ENCODE results near the gene NRM. TPM values are rescaled to one million over a fixed set of nuclear protein-coding genes. Genes with fewer than 3 reads are reported as not detected.
"Not testable (repeated sequence)": the region's sequence is repeated elsewhere in the genome, so short reads cannot be mapped to it uniquely, and the experiment has no call there.

The NRM gene, protein sequence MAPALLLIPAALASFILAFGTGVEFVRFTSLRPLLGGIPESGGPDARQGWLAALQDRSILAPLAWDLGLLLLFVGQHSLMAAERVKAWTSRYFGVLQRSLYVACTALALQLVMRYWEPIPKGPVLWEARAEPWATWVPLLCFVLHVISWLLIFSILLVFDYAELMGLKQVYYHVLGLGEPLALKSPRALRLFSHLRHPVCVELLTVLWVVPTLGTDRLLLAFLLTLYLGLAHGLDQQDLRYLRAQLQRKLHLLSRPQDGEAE
- total RNA-seq, result 10 to 100 TPM; 14.6 to 15.5 TPM
- long read RNA-seq, donor 1, partial matches to known transcripts, result 1 of 3 reads
- long read RNA-seq, donor 1, other reads (novel, unspliced or antisense), result 0 of 3 reads
- long read RNA-seq, donor 2, transcript NRM-203 (4 exons, 1,734 nt), result major isoform, 11 of 16 reads
- long read RNA-seq, donor 2, partial matches to known transcripts, result 2 of 16 reads
- long read RNA-seq, donor 2, other reads (novel, unspliced or antisense), result 0 of 16 reads

DNA sequence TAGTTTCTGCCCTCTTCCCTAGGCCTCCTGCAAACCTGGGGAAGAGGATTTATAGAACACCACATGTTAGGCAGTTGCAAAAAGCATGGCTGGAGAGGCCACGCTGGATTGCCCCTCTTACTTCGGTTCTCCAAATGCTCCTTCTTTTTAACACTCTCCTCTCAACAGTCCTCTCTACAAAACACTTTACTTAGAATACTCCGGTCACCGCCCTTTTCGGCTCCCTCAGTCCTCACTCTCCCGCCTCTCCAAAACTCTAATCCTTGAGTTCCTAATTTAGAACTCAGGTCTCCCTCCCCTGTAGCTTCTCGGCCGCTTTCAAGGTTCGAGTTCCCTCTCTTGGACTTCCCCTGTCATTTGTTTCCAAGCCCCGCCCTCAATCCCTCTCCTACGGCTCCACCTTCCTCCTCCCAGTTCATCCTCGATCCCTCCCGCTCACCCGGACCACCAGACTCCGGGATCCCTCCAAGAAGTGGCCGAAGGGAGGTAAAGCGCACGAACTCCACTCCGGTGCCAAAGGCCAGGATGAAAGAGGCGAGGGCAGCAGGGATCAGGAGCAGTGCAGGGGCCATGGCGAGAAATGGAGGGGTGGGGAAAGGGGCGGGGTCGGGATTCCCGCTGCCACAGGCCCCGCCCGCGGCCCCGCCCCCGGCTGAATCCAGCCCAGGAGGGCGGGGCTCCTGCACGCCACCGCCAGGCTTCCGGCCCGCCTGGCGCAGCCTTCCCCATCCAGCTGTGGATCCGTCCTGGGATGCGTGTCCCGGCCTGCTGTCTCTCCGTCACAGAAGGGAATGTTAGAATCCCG is at the start of gene NRM:
TSS of gene NRM (minus strand) at position 582 of the 805 bp plus-strand sequence. CDS start at position 572, 10 bp downstream.
- DNase-seq (ENCODE audit: low spot score), result peak; percentile 95
- intact Hi-C loops (cut with DNase I), result no loop called here

DNA sequence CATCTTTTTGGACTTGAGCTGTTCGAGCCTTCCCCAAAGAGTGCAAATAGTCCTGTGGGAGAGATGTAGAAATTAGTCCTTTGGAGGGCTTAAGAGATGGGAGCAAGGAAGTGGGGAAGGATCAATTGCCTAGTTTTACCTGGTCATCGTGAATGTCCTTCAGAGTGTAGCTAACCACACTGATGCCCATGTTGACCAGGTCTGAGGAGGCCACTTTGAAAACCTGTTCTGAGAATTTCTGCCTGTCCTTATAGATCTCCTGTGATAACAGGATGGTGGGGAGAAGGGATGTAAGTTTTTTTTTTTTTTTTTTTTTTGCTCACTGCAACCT is 49.7 kb upstream of the NRM start:
- intact Hi-C loops (cut with DNase I), result loop anchor here (5.0 to 10.0 kb wide), 3 partner anchors 42 to 674 kb away; no protein-coding TSS in a partner anchor
- DNase-seq (ENCODE audit: low spot score), result no peak

DNA sequence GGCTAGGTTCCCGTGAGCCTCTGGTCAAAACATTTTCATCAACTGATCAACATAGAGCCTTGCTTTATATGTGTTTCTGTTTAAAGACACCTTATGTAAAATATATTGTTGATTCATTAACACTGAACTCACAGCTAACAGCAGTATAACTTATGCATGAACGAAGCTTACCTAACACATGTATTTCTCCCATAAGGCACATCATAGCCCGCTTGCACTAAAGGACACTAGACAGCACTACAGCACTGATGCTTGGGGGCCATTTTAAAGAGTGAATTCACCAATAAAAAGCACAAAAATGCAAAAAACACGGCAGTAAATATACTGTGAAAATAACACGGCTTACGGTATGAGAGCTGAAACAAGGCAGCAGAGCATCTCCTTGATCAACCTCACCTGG is 47.7 kb upstream of the NRM start:
- intact Hi-C loops (cut with DNase I), result no loop called here
- DNase-seq (ENCODE audit: low spot score), result no peak

DNA sequence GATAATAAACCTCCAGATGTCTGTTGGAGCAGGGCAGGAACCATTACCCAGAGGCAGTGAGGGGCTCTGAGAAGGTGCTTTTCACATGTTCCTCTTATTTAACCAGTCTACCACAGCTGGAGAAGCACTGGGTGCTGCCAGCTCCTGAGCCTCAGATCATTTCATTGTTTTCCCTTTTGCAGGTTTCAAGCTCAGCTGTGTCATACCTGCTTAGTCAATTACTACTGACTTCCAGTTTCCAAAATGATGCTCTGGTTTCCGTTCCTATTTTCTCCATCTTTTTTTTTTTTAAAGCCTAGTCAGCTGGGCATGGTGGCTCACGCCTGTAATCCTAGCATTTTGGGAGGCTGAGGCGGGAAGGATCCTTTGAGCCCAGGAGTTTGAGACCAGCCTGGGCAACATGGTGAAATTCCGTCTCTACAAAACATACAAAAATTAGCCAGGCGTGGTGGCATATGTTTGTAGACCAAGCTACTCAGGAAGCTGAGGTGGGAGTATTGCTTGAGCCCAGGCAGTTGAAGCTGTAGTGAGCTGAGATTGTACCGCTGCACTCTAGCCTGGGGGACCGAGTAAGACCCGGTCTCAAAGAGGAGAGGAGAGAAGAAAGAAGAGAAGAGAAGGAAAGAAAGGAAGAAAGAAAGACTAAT is 45.0 kb upstream of the NRM start:
- no peak for DNase-seq (ENCODE audit: low spot score)
- intact Hi-C loops (cut with DNase I), result no loop called here

DNA sequence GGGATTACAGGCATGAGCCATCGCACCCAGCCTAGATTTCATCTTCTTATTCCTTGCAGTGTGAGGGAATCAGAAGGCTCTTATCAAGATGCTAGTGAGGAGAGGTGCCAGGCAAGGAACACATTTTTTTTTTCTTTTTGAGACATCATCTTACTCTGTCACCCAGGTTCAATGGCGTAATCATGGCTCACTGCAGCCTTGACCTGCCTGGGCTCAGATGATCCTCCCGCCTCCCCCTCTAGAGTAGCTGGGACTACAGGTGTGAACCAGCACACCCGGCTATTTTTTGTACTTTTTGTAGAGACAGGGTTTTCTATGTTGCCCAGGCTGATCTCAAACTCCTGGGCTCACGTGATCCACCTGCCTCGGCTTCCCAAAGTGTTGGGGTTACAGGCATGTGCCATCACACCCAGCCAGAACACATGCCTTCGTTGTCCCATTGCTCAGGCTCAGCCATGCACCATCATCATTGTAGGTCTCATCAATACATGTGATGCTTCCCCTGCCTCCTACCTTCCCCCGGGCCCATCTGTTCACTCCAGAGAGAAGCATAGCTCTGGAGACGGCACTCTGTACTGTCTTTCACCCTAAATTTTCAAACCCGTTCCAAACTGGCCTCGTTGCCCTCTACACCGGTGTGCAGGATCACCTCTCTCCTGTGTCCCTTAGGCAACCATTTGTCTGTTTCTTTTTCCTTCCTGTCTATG is 41.6 kb upstream of the NRM start:
- intact Hi-C loops (cut with DNase I), result no loop called here
- no peak for DNase-seq (ENCODE audit: low spot score)

DNA sequence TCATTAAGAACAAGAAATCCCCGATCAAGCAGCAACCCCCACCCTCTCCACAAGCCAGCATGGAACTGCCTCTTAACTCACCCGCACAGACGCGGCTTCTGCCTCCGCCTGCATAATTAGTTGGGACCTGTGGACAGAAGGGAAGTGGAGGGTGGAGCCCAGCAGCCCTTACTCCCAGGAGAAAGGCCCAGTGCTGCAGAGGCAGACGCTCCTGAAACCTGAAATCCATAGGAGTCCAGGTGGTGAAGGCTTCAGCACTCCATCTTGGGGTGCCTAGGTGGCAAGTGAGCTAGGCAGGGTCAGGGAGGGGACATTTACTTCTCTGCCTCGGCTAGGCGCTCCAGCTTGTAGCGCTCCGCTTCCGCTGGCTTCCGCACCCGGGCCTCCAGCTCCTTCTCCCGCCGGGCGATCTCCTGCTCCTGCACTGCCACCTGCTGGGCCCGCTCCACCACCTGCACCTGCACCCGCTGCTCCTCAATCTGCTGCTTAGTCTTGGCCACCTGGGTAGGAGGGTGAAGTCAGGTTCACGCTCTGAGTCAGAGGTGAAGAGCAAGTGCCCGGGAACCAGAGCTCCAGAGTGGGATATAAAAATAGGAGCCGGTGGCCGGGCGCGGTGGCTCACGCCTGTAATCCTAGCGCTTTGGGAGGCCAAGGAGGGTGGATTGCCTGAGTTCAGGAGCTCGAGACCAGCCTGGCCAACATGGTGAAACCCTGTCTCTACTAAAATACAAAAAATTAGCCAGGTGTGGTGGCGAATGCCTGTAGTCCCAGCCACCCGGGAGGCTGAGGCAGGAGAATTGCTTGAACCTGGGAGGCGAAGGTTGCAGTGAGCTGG is 40.0 kb upstream of the NRM start:
- DNase-seq (ENCODE audit: low spot score), result peak; percentile 88
- intact Hi-C loops (cut with DNase I), result no loop called here

DNA sequence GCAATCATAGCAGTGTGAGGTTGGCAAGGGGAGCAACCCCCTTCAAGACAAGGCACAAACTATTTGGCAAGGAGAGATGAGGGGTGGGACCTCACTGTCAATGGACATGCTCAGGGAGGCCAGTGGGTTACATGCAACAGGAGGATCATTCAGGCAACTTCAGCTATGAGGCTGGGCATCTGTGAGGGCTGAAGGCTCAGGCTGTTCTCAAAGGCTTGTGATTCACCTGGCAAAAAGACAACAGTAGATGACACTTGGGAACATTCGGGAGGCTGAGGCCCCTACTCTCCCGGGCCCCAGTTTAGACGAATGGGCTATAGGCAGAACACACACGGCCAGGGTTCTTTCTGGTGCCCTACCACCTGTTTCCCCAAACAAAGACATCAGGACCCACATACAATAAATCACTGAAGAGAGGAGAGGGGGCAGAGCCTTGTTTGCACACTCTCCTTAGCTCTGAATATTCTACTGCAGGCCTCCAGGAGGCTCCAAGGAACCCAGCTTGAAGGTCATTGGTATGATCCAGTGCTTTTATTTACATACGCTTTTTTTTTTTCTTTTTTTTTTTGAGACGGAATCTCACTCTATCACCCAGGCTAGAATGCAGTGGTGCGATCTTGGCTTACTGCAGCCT is 37.3 kb upstream of the NRM start:
- intact Hi-C loops (cut with DNase I), result loop anchor here in 1 of 2 donors (5.0 to 10.0 kb wide), 2 partner anchors 103 to 154 kb away; partner anchors contain the start of genes ATAT1 and DDR1
- peak; percentile 71 for DNase-seq (ENCODE audit: low spot score)

DNA sequence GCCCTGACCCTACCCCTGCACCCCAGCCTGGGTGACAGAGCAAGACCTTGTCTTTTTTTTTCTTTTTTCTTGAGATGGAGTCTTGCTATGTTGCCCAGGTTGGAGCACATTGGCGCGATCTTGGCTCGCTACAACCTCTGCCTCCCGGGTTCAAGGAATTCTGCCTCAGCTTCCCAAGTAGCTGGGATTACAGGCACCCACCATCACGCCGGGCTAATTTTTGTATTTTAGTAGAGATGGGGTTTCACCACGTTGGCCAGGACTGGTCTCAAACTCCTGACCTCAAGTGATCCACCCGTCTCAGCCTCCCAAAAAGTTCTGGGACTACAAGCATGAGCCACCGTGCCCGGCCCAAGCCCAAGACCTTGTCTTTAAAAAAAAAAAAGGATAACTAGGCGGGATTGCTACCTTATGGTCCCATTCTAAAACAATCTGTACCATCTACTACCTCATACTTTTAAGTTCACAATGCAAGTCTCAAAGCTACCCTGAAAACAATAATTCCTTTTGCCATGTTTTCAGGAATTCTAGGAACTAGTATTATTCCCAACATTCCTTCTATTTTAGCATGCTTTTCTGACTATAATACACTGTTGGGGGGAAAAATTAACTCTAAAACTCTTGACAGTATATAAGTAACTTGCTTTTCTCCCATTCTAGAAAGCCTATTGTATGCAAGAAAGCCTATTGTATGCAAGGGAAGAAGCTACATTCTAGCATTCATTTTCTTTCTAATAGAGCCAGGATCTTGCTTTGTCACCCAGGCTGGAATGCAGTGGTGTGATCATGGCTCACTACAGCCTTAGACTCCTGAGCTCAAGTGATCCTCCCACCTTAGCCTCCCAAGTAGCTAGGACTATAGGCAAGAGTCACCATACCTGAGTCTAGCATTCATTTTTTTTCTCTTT is 36.0 kb upstream of the NRM start:
- intact Hi-C loops (cut with DNase I), result loop anchor here in 1 of 2 donors (5.0 to 10.0 kb wide), 2 partner anchors 102 to 156 kb away; partner anchors contain the start of genes ATAT1 and DDR1
- peak; percentile 57 for DNase-seq (ENCODE audit: low spot score)

DNA sequence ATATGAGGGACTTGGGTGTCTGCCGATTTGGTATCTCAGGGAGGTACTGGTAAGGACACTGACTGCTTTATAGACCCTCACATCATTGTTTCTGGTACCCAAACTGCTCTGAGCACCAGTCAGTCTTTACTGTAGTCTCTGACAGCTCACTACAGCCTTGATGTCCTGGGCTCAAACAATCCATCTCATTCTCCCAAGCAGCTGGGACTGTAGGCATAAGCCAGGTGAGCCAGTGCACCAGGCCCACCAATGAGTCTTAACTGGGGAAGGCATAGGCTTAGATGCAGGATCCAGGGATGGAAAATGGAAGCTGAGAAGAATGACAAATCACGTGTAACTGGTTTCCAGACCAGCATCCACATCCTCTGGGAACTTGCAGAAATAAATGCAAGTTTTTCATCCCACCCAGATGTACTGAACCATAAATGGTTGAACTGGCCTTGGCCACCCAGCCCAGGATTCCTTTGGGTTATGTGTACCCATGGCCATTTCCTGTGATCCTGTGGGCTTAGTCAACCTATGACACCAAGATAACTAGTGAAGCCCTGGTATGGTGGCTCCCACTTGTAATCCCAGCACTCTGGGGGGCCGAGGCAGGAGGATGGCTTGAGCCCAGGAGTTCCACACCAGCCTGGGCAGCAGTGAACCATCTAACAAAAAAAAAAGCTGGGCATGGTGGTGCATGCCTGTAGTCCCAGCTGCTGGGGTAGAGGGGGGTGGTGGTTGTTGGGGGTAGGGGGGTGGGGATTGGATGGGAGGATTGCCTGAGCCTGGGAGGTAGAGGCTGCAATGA is 35.1 kb upstream of the NRM start:
- intact Hi-C loops (cut with DNase I), result loop anchor here in 1 of 2 donors (5.0 to 10.0 kb wide), 2 partner anchors 101 to 156 kb away; partner anchors contain the start of genes ATAT1 and DDR1

DNA sequence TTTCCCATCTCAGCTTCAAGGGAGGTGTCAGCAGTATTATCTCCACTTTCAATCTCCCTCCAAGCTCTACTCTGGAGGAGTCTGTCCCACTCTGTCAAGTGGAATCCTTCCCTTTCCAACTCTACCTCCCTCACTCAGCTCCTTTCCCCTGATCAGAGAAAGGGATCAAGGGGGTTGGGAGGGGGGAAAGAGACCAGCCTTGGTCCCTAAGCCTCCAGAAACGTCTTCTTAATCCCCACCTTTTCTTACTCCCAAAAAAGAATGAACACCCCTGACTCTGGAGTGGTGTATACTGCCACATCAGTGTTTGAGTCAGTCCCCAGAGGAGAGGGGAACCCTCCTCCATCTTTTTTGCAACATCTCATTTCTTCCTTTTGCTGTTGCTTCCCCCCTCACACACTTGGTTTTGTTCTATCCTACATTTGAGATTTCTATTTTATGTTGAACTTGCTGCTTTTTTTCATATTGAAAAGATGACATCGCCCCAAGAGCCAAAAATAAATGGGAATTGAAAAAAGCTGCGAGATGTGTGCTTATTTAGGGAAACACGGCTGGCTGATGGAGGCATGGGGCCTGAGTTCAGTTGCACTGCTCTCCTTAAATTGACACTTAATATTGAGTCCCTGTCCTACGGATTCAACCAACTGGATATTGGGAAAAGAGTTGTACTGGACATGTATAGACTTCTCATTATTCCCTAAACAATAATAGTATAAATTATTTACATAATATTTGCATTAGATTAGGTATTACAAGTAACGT is 34.3 kb upstream of the NRM start:
- peak; percentile 12 for DNase-seq (ENCODE audit: low spot score)
- intact Hi-C loops (cut with DNase I), result loop anchor here in 1 of 2 donors (5.0 to 10.0 kb wide), 2 partner anchors 100 to 157 kb away; partner anchors contain the start of genes ATAT1 and DDR1

More for the DNA sequence above, 35.1 kb upstream of the NRM start:
- DNase-seq (ENCODE audit: low spot score), result peak; percentile 12

DNA sequence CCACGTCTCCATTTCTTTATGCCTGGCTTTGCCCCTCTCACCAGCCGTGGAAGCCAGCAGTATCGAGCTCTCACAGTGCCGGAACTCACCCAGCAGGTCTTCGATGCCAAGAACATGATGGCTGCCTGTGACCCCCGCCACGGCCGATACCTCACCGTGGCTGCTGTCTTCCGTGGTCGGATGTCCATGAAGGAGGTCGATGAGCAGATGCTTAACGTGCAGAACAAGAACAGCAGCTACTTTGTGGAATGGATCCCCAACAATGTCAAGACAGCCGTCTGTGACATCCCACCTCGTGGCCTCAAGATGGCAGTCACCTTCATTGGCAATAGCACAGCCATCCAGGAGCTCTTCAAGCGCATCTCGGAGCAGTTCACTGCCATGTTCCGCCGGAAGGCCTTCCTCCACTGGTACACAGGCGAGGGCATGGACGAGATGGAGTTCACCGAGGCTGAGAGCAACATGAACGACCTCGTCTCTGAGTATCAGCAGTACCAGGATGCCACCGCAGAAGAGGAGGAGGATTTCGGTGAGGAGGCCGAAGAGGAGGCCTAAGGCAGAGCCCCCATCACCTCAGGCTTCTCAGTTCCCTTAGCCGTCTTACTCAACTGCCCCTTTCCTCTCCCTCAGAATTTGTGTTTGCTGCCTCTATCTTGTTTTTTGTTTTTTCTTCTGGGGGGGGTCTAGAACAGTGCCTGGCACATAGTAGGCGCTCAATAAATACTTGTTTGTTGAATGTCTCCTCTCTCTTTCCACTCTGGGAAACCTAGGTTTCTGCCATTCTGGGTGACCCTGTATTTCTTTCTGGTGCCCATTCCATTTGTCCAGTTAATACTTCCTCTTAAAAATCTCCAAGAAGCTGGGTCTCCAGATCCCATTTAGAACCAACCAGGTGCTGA is 33.3 kb upstream of the NRM start:
- intact Hi-C loops (cut with DNase I), result loop anchor here (2.0 to 10.0 kb wide), 3 partner anchors 41 to 99 kb away; partner anchors contain the start of gene ATAT1 (in 1 of the 2)
- not testable (repeated sequence) for DNase-seq (ENCODE audit: low spot score)

DNA sequence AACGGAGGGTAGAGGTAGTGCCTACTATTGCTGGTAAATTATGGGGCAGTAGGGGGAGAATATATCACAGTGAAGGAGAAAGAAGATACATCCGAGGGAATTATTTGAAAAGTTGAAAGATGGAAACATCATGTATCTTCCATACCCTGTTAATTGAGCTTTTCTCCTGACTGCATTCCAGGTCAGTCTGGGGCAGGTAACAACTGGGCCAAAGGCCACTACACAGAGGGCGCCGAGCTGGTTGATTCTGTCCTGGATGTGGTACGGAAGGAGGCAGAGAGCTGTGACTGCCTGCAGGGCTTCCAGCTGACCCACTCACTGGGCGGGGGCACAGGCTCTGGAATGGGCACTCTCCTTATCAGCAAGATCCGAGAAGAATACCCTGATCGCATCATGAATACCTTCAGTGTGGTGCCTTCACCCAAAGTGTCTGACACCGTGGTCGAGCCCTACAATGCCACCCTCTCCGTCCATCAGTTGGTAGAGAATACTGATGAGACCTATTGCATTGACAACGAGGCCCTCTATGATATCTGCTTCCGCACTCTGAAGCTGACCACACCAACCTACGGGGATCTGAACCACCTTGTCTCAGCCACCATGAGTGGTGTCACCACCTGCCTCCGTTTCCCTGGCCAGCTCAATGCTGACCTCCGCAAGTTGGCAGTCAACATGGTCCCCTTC is 32.5 kb upstream of the NRM start:
- intact Hi-C loops (cut with DNase I), result loop anchor here (2.0 to 10.0 kb wide), 3 partner anchors 40 to 98 kb away; partner anchors contain the start of gene ATAT1 (in 1 of the 2)

More for the DNA sequence above, 32.5 kb upstream of the NRM start:
- peak; percentile 28 for DNase-seq (ENCODE audit: low spot score)

Data from posterior vena cava (tissue), 2 donors.